Hepatocyte (in vitro differentiated cells): ENCODE measurements around the gene SLC2A13.

Experiments
- EZH2 ChIP-seq: fragments of 200-600 bp; sonication (generic); IDR thresholded peaks from 2 replicates; pipeline ENCODE4 v1.6.1; 2016; ENCODE audit warnings: antibody characterized with exemption, mild to moderate bottlenecking, borderline replicate concordance
- EZH2phosphoT487 ChIP-seq: fragments of 200-600 bp; sonication (generic); IDR thresholded peaks from one replicate; pipeline ENCODE4 v1.6.1; 2018; ENCODE audit warnings: antibody characterized with exemption, mild to moderate bottlenecking, low read depth, moderate library complexity; ENCODE audit not compliant: unreplicated experiment, severe bottlenecking
- TF ChIP-seq, protein P1 (sequence below): fragments of 200-600 bp; sonication (generic); IDR thresholded peaks from 2 replicates; pipeline ENCODE4 v1.5.1; 2016; ENCODE audit warnings: antibody characterized with exemption, mild to moderate bottlenecking; ENCODE audit not compliant: poor library complexity

DNA sequence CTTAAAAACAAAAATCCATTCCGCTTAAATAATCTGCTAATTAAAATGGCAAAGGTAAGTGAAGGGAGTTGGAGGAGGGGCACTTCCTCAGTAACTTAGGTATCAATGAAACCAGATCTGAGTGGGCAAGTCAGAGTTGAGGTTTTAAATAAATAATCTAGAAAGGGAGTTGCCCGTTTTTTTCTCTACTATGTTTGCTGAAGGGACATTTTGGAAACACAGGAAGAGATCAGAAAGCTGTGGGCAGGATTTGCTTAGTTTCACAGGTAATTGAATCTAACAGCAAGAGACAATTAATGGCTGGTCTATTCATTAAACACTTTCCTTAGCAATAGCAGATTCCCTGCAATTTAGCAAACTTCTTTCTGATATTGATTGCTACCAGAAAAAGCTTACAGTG, 300.2 kb downstream of the SLC2A13 start:
- TF ChIP-seq, protein P1, sequence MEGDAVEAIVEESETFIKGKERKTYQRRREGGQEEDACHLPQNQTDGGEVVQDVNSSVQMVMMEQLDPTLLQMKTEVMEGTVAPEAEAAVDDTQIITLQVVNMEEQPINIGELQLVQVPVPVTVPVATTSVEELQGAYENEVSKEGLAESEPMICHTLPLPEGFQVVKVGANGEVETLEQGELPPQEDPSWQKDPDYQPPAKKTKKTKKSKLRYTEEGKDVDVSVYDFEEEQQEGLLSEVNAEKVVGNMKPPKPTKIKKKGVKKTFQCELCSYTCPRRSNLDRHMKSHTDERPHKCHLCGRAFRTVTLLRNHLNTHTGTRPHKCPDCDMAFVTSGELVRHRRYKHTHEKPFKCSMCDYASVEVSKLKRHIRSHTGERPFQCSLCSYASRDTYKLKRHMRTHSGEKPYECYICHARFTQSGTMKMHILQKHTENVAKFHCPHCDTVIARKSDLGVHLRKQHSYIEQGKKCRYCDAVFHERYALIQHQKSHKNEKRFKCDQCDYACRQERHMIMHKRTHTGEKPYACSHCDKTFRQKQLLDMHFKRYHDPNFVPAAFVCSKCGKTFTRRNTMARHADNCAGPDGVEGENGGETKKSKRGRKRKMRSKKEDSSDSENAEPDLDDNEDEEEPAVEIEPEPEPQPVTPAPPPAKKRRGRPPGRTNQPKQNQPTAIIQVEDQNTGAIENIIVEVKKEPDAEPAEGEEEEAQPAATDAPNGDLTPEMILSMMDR = no peak
- no peak for TF ChIP-seq EZH2
- TF ChIP-seq EZH2phosphoT487 = no peak
